Activated T-helper 17 cell treated with anti-CD3 and anti-CD28 coated beads, Interleukin-2, amount 50 U/mL, for 72 hours (primary cell): ENCODE results near the gene PAPPA2. TPM values are rescaled to one million over a fixed set of nuclear protein-coding genes. Genes with fewer than 3 reads are reported as not detected.
"Not testable (repeated sequence)": the region's sequence is repeated elsewhere in the genome, so short reads cannot be mapped to it uniquely, and the experiment has no call there.

ENCODE experiments used
- ATAC-seq: fragments of 150-1000 bp; cut with Tn5 transposase; replicated peaks from 2 replicates; pipeline ENCODE4 v1.10.0; 2021; ENCODE audit warnings: mild to moderate bottlenecking, moderate library complexity
- H3K27ac Mint-ChIP-seq: one replicate; pipeline ENCODE4 v1.8.0; 2022; ENCODE audit warnings: mixed read lengths
- H3K27me3 Mint-ChIP-seq: one replicate; pipeline ENCODE4 v1.8.0; 2022; ENCODE audit warnings: mixed read lengths
- H3K36me3 Mint-ChIP-seq: one replicate; pipeline ENCODE4 v1.8.0; 2022; ENCODE audit warnings: low read depth, mild to moderate bottlenecking, mixed read lengths
- H3K4me1 Mint-ChIP-seq: one replicate; pipeline ENCODE4 v1.8.0; 2022; ENCODE audit warnings: mixed read lengths
- H3K4me3 Mint-ChIP-seq: one replicate; pipeline ENCODE4 v1.8.0; 2022; ENCODE audit warnings: mild to moderate bottlenecking, mixed read lengths
- H3K9me3 Mint-ChIP-seq: one replicate; pipeline ENCODE4 v1.8.0; 2022; ENCODE audit warnings: mixed read lengths
- total RNA-seq, 2 donors: library from RNA; stranded (reverse); gene quantifications; one replicate each; pipeline ENCODE4 v1.2.3, GENCODE V29; 2022

The PAPPA2 gene, protein sequence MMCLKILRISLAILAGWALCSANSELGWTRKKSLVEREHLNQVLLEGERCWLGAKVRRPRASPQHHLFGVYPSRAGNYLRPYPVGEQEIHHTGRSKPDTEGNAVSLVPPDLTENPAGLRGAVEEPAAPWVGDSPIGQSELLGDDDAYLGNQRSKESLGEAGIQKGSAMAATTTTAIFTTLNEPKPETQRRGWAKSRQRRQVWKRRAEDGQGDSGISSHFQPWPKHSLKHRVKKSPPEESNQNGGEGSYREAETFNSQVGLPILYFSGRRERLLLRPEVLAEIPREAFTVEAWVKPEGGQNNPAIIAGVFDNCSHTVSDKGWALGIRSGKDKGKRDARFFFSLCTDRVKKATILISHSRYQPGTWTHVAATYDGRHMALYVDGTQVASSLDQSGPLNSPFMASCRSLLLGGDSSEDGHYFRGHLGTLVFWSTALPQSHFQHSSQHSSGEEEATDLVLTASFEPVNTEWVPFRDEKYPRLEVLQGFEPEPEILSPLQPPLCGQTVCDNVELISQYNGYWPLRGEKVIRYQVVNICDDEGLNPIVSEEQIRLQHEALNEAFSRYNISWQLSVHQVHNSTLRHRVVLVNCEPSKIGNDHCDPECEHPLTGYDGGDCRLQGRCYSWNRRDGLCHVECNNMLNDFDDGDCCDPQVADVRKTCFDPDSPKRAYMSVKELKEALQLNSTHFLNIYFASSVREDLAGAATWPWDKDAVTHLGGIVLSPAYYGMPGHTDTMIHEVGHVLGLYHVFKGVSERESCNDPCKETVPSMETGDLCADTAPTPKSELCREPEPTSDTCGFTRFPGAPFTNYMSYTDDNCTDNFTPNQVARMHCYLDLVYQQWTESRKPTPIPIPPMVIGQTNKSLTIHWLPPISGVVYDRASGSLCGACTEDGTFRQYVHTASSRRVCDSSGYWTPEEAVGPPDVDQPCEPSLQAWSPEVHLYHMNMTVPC (N-terminal part only)
- total RNA-seq = under 1 TPM; 0.17 to 0.19 TPM

DNA sequence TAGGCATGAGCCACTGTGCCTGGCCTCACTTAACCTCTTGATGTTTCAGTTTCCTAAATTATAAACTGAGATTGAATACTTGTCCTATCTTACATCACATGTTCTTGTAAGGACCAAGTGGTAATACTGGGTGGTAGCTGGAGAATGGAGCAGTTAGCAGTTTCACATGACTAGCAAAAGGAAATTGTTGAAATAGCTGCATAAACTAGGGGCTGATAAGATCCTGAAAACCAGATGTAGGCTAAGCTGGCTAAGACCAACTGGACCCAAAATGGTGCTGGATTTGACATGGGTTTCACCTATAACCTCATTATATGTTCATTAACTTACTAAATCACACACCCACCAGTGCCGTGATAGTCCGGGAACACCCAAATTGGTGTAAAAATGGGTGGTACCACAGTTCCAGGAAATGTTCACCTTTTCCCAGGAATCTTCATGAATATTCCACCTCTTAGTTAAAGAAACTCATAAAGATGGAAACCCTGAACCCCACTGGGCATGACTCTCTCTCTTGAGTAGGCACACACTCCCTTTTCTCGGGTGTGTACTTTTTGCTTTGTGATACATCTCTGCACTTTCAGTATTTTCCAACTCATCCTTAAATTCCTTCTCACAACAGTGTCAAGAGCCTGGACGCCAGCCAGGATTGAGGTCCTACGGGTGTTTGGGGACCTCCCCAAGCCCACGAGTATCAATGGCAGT lies at the start of gene PAPPA2:
TSS of gene PAPPA2 (plus strand) at position 502 of the 705 bp plus-strand sequence. CDS start 93,148 bp downstream, outside the sequence.
- Mint-ChIP-seq H3K27ac (no peak within 1 kb of the TSS), H3K27me3 (no peaks in the 10 kb centered on the region), H3K4me3 (no peak within 1 kb of the TSS), H3K4me1 (no peaks in the 10 kb centered on the region), H3K36me3 (no peaks in the 10 kb centered on the region), H3K9me3 (no peaks in the 10 kb centered on the region)
- no peak for ATAC-seq

DNA sequence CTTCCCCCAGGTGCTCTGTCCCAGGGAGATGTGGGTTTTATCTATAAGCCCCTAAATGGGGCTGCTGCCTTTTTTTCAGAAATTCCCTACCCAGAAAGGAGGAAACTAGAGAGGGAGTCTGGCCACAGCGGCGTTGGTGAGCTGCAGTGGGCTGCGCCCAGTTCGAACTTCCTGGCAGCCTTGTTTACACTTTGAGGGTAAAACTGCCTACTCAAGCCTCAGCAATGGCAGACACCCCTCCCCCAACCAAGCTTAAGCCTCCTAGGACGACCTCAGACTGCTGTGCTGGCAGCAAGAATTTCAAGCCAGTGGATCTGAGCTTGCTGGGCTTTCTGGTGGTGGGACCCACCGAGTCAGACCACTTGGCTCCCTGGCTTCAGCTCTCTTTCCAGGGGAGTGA lies 46.2 kb upstream of the PAPPA2 start:
- Mint-ChIP-seq H3K9me3 (peaks cover 10% of the 10 kb centered on the region), H3K27ac (no peak overlapping the region), H3K4me3 (no peak overlapping the region), H3K27me3 (peaks cover 12% of the 10 kb centered on the region), H3K4me1 (no peaks in the 10 kb centered on the region), H3K36me3 (no peaks in the 10 kb centered on the region)
- no peak for ATAC-seq

- not testable (repeated sequence) for H3K36me3 Mint-ChIP-seq, H3K4me3 Mint-ChIP-seq, H3K4me1 Mint-ChIP-seq, H3K9me3 Mint-ChIP-seq, ATAC-seq, H3K27ac Mint-ChIP-seq
- H3K27me3 Mint-ChIP-seq = peaks cover 12% of the 10 kb centered on the region
Observed at GRCh38 chr1:176419608-176420007, 43.4 kb upstream of the PAPPA2 start.

GRCh38 chr1:176434234-176434633 lies 28.7 kb upstream of the PAPPA2 start:
- no peak overlapping the region for H3K27ac Mint-ChIP-seq
- no peak for ATAC-seq
- H3K27me3 Mint-ChIP-seq = peaks cover 4% of the 10 kb centered on the region
- no peak overlapping the region for H3K4me3 Mint-ChIP-seq
- no peaks in the 10 kb centered on the region for H3K4me1 Mint-ChIP-seq
- H3K36me3 Mint-ChIP-seq = no peaks in the 10 kb centered on the region
- peaks cover 9% of the 10 kb centered on the region for H3K9me3 Mint-ChIP-seq

DNA sequence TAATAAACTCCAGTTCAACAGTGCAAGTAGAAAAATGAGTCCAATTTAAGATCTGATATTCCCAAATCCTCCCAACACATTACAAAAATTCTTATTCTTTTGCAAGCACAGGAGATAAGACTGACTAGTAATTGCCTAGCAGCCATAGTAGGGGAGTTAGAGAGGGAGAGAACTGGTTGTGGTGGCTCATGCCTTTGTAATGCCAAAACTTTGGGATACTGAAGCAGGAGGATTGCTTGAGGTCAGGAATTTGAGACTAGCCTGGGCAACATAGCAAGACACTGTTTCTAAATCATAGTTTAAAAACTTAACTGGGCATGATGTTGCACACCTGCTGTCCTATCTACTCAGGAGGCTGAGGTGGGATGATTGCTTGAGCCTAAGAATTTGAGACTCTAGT lies 26.7 kb upstream of the PAPPA2 start:
- H3K27me3 Mint-ChIP-seq = peaks cover 4% of the 10 kb centered on the region
- no peaks in the 10 kb centered on the region for H3K4me1 Mint-ChIP-seq
- ATAC-seq = no peak
- H3K27ac Mint-ChIP-seq = no peak overlapping the region
- no peaks in the 10 kb centered on the region for H3K36me3 Mint-ChIP-seq
- peaks cover 4% of the 10 kb centered on the region for H3K9me3 Mint-ChIP-seq
- H3K4me3 Mint-ChIP-seq = no peak overlapping the region

- Mint-ChIP-seq H3K27me3 (peaks cover 6% of the 10 kb centered on the region), H3K4me1 (no peaks in the 10 kb centered on the region), H3K27ac (no peak overlapping the region), H3K36me3 (no peaks in the 10 kb centered on the region), H3K9me3 (peaks cover 4% of the 10 kb centered on the region), H3K4me3 (no peak overlapping the region)
- no peak for ATAC-seq
Observed at GRCh38 chr1:176440176-176440575, 22.8 kb upstream of the PAPPA2 start.

DNA sequence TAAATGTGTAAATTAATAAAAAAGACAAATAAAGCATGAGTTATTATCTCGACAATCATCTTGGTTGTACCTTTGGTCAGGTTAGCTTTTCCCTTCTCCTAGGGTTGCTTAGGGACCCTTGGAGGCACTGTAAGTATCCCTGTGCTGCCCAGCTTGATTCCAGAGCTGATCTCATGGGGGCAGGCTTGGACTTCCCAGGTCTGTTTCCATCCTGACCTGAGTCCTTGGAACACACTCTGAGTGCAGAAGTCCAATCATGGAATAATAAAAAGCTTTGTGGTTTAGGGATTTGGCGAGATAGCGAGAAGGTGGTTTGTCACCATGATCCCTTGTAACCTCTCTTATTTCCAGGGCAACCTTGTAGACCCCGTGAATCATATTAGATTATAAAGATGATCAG lies 18.7 kb upstream of the PAPPA2 start:
- ATAC-seq = no peak
- no peaks in the 10 kb centered on the region for H3K4me1 Mint-ChIP-seq
- H3K36me3 Mint-ChIP-seq = no peaks in the 10 kb centered on the region
- H3K27ac Mint-ChIP-seq = no peak overlapping the region
- peaks cover 10% of the 10 kb centered on the region for H3K27me3 Mint-ChIP-seq
- peaks cover 4% of the 10 kb centered on the region for H3K9me3 Mint-ChIP-seq
- no peak overlapping the region for H3K4me3 Mint-ChIP-seq

- Mint-ChIP-seq H3K9me3 (peaks cover 4% of the 10 kb centered on the region), H3K4me1 (no peaks in the 10 kb centered on the region), H3K27ac (no peak overlapping the region), H3K4me3 (no peak overlapping the region), H3K36me3 (no peaks in the 10 kb centered on the region), H3K27me3 (peaks cover 10% of the 10 kb centered on the region)
- ATAC-seq = no peak
Observed at GRCh38 chr1:176445402-176445801, 17.6 kb upstream of the PAPPA2 start.

- no peak for ATAC-seq
- H3K4me3 Mint-ChIP-seq = no peak overlapping the region
- peaks cover 14% of the 10 kb centered on the region for H3K27me3 Mint-ChIP-seq
- no peaks in the 10 kb centered on the region for H3K4me1 Mint-ChIP-seq
- H3K36me3 Mint-ChIP-seq = no peaks in the 10 kb centered on the region
- H3K9me3 Mint-ChIP-seq = peaks cover 8% of the 10 kb centered on the region
- H3K27ac Mint-ChIP-seq = no peak overlapping the region
Observed at GRCh38 chr1:176448340-176448739, 14.6 kb upstream of the PAPPA2 start.

DNA sequence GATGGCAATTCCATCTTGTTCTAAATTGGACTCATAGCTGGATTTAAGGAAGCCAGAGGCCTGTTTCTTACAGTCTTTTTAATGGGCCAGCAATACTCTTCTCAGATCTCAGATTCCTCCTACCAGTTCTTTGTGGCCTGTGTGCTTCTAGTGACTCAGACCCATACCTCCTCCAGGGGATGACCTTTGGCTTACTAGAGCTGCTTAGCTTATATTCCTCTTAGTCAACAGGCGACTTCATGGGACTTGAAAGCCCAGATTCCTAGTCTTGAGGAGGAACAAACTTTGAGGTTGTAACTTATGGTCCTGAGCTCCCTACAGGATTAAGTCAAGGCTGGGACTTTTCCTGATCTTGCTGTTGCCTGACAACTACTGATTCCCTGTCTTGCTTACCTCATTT lies 12.4 kb upstream of the PAPPA2 start:
- H3K27me3 Mint-ChIP-seq = peaks cover 9% of the 10 kb centered on the region
- no peaks in the 10 kb centered on the region for H3K36me3 Mint-ChIP-seq
- peaks cover 8% of the 10 kb centered on the region for H3K9me3 Mint-ChIP-seq
- no peak overlapping the region for H3K4me3 Mint-ChIP-seq
- no peaks in the 10 kb centered on the region for H3K4me1 Mint-ChIP-seq
- no peak overlapping the region for H3K27ac Mint-ChIP-seq
- no peak for ATAC-seq

DNA sequence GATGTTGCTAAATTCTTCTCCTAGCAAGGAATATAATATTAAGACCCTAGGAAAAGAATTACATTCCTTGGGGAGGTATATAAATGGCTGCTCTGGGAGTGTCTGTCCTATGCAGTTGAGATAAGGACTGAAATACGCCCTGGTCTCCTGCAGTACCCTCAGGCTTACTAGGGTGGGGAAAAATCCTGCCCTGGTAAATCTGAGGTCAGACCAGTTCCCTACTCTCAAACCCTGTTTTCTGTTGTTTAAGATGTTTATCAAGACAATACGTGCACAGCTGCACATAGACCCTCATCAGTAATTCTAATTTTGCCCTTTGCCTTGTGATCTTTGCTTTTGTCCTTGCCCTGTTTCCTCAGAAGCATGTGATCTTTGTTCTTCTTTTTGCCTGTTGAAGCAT lies 11.2 kb upstream of the PAPPA2 start:
- ATAC-seq, H3K9me3 Mint-ChIP-seq, H3K27me3 Mint-ChIP-seq, H3K4me3 Mint-ChIP-seq, H3K27ac Mint-ChIP-seq, H3K36me3 Mint-ChIP-seq, H3K4me1 Mint-ChIP-seq: not testable (repeated sequence)

- ATAC-seq = no peak
- no peak overlapping the region for H3K4me3 Mint-ChIP-seq
- no peaks in the 10 kb centered on the region for H3K4me1 Mint-ChIP-seq
- peaks cover 8% of the 10 kb centered on the region for H3K9me3 Mint-ChIP-seq
- no peaks in the 10 kb centered on the region for H3K36me3 Mint-ChIP-seq
- peaks cover 7% of the 10 kb centered on the region for H3K27me3 Mint-ChIP-seq
- H3K27ac Mint-ChIP-seq = no peak overlapping the region
Observed at GRCh38 chr1:176456795-176457194, 6.2 kb upstream of the PAPPA2 start.

- H3K27ac Mint-ChIP-seq = no peak overlapping the region
- H3K4me1 Mint-ChIP-seq = no peaks in the 10 kb centered on the region
- H3K9me3 Mint-ChIP-seq = no peaks in the 10 kb centered on the region
- no peaks in the 10 kb centered on the region for H3K27me3 Mint-ChIP-seq
- H3K4me3 Mint-ChIP-seq = no peak overlapping the region
- no peak for ATAC-seq
- no peaks in the 10 kb centered on the region for H3K36me3 Mint-ChIP-seq
Observed at GRCh38 chr1:176460544-176461336, 2.2 kb upstream of the PAPPA2 start.

DNA sequence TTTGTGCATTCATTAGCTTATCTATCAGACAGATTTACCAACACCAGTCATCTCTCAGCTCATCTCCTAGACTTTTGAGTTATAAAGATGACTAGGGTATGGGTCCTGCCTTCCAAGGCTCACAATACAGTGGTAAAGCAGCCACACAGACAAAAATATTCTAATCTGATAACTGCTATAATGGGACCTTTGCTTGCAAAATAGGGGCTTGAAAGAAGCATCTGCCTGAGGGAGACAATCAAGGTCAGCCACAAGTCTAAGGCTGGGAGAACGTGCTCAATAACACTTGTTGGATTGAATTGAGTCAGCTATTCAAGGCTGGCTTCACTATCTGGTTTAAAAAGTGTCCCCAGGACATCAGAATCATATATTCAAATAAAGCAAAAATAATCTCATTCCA lies 1.4 kb upstream of the PAPPA2 start:
- Mint-ChIP-seq H3K27me3 (no peaks in the 10 kb centered on the region), H3K36me3 (no peaks in the 10 kb centered on the region), H3K27ac (no peak overlapping the region), H3K9me3 (no peaks in the 10 kb centered on the region), H3K4me3 (no peak overlapping the region), H3K4me1 (no peaks in the 10 kb centered on the region)
- no peak for ATAC-seq
